Nephron (organoid): ENCODE data around the gene TMEM212.

Source experiments
- H3K27ac Mint-ChIP-seq, 3 experiments: 2 replicates each; pipeline ENCODE4 v1.8.0; 2020; ENCODE audit warnings: mixed read lengths in 3 of 3, mild to moderate bottlenecking in 2 of 3, moderate library complexity in 1 of 3
- H3K27me3 Mint-ChIP-seq: 2 replicates; pipeline ENCODE4 v1.8.0; 2021; ENCODE audit warnings: low read depth, mild to moderate bottlenecking, moderate library complexity, mixed read lengths
- H3K36me3 Mint-ChIP-seq: 2 replicates; pipeline ENCODE4 v1.8.0; 2020; ENCODE audit warnings: low read depth, mixed read lengths
- H3K4me1 Mint-ChIP-seq: 2 replicates; pipeline ENCODE4 v1.8.0; 2020; ENCODE audit warnings: mixed read lengths
- H3K4me3 Mint-ChIP-seq, 3 experiments: 2 replicates each; pipeline ENCODE4 v1.8.0; 2020; ENCODE audit warnings: mild to moderate bottlenecking in 3 of 3, mixed read lengths in 3 of 3, moderate library complexity in 2 of 3
- H3K9me3 Mint-ChIP-seq: 2 replicates; pipeline ENCODE4 v1.8.0; 2020; ENCODE audit warnings: mixed read lengths
- TF ChIP-seq, protein P1 (sequence below), 3 experiments: fragments of 200-600 bp; sonication (generic); IDR thresholded peaks; one replicate each; pipeline ENCODE4 v1.5.0; 2021; ENCODE audit warnings: antibody characterized with exemption in 3 of 3; ENCODE audit not compliant: unreplicated experiment in 3 of 3

The TMEM212 gene

GRCh38 chr3:171895291-171895690 lies 52.1 kb downstream of the TMEM212 start:
- H3K27me3 Mint-ChIP-seq, result no peaks in the 10 kb centered on the region
- H3K36me3 Mint-ChIP-seq, result no peaks in the 10 kb centered on the region
- TF ChIP-seq, protein P1, sequence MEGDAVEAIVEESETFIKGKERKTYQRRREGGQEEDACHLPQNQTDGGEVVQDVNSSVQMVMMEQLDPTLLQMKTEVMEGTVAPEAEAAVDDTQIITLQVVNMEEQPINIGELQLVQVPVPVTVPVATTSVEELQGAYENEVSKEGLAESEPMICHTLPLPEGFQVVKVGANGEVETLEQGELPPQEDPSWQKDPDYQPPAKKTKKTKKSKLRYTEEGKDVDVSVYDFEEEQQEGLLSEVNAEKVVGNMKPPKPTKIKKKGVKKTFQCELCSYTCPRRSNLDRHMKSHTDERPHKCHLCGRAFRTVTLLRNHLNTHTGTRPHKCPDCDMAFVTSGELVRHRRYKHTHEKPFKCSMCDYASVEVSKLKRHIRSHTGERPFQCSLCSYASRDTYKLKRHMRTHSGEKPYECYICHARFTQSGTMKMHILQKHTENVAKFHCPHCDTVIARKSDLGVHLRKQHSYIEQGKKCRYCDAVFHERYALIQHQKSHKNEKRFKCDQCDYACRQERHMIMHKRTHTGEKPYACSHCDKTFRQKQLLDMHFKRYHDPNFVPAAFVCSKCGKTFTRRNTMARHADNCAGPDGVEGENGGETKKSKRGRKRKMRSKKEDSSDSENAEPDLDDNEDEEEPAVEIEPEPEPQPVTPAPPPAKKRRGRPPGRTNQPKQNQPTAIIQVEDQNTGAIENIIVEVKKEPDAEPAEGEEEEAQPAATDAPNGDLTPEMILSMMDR (IDR thresholded peaks at IDR 0.05; ENCODE audit: unreplicated experiment in 3 of 3), result no peak
- no peak overlapping the region for H3K4me3 Mint-ChIP-seq
- H3K9me3 Mint-ChIP-seq, result peaks cover 3% of the 10 kb centered on the region
- peak overlapping the region in 1 of 3 experiments; percentile 48 for H3K27ac Mint-ChIP-seq
- H3K4me1 Mint-ChIP-seq, result peaks cover 4% of the 10 kb centered on the region

DNA sequence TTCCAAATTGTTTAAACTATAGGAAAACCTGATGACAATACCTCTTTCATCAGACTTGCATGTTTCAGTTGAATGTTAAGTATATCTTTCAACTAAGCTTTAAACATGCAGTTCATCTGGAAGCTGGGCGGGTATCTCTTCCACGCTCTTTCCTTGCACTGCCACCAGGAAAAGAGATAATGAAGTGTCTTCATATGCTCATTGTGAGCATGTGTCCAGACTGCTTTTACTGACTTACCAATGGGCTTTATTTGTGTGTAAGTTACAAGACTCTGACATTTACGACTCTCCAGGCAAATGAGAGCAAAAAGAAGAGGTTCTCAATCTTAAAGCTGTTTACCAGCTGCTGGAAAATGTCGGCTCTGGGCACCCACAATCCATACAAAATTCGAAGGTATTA lies 52.8 kb downstream of the TMEM212 start:
- no peaks in the 10 kb centered on the region for H3K27me3 Mint-ChIP-seq
- TF ChIP-seq, protein P1 (IDR thresholded peaks at IDR 0.05; ENCODE audit: unreplicated experiment in 3 of 3), result no peak
- H3K4me1 Mint-ChIP-seq, result peaks cover 4% of the 10 kb centered on the region
- H3K4me3 Mint-ChIP-seq, result no peak overlapping the region
- H3K36me3 Mint-ChIP-seq, result no peaks in the 10 kb centered on the region
- H3K27ac Mint-ChIP-seq, result no peak overlapping the region
- H3K9me3 Mint-ChIP-seq, result no peaks in the 10 kb centered on the region

DNA sequence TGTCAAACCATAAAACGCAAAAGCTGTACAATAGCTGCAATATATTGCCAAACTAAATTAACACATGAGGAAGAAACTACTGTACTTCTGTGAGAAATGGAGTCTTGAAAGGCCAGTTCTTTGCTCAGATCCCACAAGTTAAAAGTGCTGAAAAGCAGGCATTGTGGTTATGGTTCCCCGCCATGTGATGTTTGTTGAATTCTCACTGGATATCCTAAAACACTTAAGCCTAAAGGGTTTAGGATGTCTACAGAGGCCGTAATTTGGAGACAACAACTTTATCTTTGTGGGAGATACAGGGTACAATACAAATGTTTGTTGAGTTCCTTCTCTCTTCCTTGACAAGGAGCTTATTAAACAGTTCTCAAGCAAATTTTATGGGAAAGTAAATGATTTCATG lies 53.2 kb downstream of the TMEM212 start:
- Mint-ChIP-seq H3K36me3 (no peaks in the 10 kb centered on the region), H3K9me3 (no peaks in the 10 kb centered on the region), H3K27ac (no peak overlapping the region), H3K4me3 (no peak overlapping the region), H3K4me1 (peaks cover 4% of the 10 kb centered on the region), H3K27me3 (no peaks in the 10 kb centered on the region)
- TF ChIP-seq, protein P1 (IDR thresholded peaks at IDR 0.05; ENCODE audit: unreplicated experiment in 3 of 3), result no peak

- no peaks in the 10 kb centered on the region for H3K27me3 Mint-ChIP-seq
- no peaks in the 10 kb centered on the region for H3K36me3 Mint-ChIP-seq
- no peak overlapping the region for H3K4me3 Mint-ChIP-seq
- TF ChIP-seq, protein P1 (IDR thresholded peaks at IDR 0.05; ENCODE audit: unreplicated experiment in 3 of 3), result no peak
- no peaks in the 10 kb centered on the region for H3K9me3 Mint-ChIP-seq
- H3K27ac Mint-ChIP-seq, result no peak overlapping the region
- H3K4me1 Mint-ChIP-seq, result peaks cover 4% of the 10 kb centered on the region
Measured at GRCh38 chr3:171898192-171898591, 55.0 kb downstream of the TMEM212 start.

- Mint-ChIP-seq H3K9me3 (no peaks in the 10 kb centered on the region), H3K4me3 (no peak overlapping the region), H3K4me1 (peaks cover under 1% of the 10 kb centered on the region), H3K36me3 (no peaks in the 10 kb centered on the region), H3K27ac (no peak overlapping the region), H3K27me3 (no peaks in the 10 kb centered on the region)
- TF ChIP-seq, protein P1 (IDR thresholded peaks at IDR 0.05; ENCODE audit: unreplicated experiment in 3 of 3), result no peak
Measured at GRCh38 chr3:171900446-171900845, 57.3 kb downstream of the TMEM212 start.

DNA sequence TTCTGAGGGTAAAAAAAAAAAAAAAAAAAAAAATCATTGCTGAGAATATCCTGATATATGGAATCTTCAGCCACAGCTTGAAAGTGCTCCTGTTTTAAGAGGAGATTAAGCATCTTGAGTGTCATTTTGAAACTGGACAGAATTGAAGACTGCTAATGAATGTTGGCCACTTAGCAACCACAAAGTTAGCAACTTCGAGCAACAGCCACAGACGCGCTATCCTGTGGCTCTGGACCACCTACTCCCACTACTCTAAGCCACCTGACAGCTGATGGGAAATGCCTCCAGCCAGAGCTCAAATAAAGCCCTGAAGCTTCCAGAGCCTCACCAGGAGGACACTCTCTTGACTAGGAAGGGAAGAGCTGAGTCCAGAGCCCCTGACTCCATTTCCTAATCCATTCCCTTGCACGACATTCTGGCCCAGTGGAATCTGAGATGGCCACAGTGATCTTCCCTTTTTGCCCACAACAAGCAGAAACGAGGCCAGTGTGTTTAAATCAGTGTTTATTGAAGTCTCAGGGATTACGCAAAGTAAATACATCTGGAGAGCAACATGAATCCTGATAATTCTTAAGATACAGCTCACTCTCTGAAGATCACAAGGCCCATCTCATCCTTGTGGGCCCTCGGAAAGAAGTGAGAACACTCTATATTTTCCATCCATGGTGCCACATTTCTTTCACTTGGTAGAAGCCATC lies 58.6 kb downstream of the TMEM212 start:
- H3K9me3 Mint-ChIP-seq, result peaks cover 5% of the 10 kb centered on the region
- TF ChIP-seq, protein P1 (IDR thresholded peaks at IDR 0.05; ENCODE audit: unreplicated experiment in 3 of 3), result no peak
- H3K4me1 Mint-ChIP-seq, result no peaks in the 10 kb centered on the region
- H3K27ac Mint-ChIP-seq, result no peak overlapping the region
- no peak overlapping the region for H3K4me3 Mint-ChIP-seq
- no peaks in the 10 kb centered on the region for H3K36me3 Mint-ChIP-seq
- H3K27me3 Mint-ChIP-seq, result no peaks in the 10 kb centered on the region
